HCT116 (cell line): Measurements from ENCODE around the gene LRRTM4.

Experiments used
- EGR1 ChIP-seq: IDR thresholded peaks from 2 replicates; pipeline ENCODE4 v1.6.1; 2012; ENCODE audit warnings: low read depth
- EZH2 ChIP-seq: fragments of 200-600 bp; sonication (generic); IDR thresholded peaks from 2 replicates; pipeline ENCODE4 v1.6.1; 2017; ENCODE audit warnings: antibody characterized with exemption, mixed run types
- EZH2phosphoT487 ChIP-seq: fragments of 200-600 bp; IDR thresholded peaks from 2 replicates; pipeline ENCODE4 v1.6.1; 2018; ENCODE audit warnings: antibody characterized with exemption, borderline replicate concordance
- POLR2A ChIP-seq: IDR thresholded peaks from 2 replicates; pipeline ENCODE4 v1.7.0; 2011; ENCODE audit warnings: borderline replicate concordance; ENCODE audit not compliant: insufficient read depth, insufficient read length; ENCODE audit errors: extremely low read depth
- POLR2AphosphoS5 ChIP-seq: IDR thresholded peaks from 2 replicates; pipeline ENCODE4 v1.6.1; 2011; ENCODE audit warnings: mild to moderate bottlenecking, low read depth, low read length, moderate library complexity
- SIN3A ChIP-seq: IDR thresholded peaks from 2 replicates; pipeline ENCODE4 v1.6.1; 2012; ENCODE audit warnings: low read depth
- SP1 ChIP-seq: IDR thresholded peaks from 2 replicates; pipeline ENCODE4 v1.6.1; 2012; ENCODE audit warnings: low read depth
- TCF7L2 ChIP-seq: IDR thresholded peaks from 2 replicates; pipeline ENCODE4 v1.7.0; 2011; ENCODE audit warnings: borderline replicate concordance, inconsistent platforms; ENCODE audit not compliant: insufficient read depth, insufficient read length; ENCODE audit errors: extremely low read depth
- ZNF274 ChIP-seq: fragments of 200-500 bp; sonication (Bioruptor generic); IDR thresholded peaks from 2 replicates; pipeline ENCODE4 v1.6.1; 2014; ENCODE audit warnings: mild to moderate bottlenecking, low read depth, low read length, inconsistent platforms
- TF ChIP-seq, protein P1 (sequence below): IDR thresholded peaks from 2 replicates; pipeline ENCODE4 v1.6.1; 2012; ENCODE audit warnings: low read depth
- TF ChIP-seq, protein P2 (sequence below), 3 experiments: fragments of 200-600 bp in 1 of 3; sonication (generic) in 1 of 3; IDR thresholded peaks in 2 of 3; conservative IDR thresholded peaks in 1 of 3; 2 replicates each; pipeline ENCODE4 v1.5.1; 2012 to 2017; ENCODE audit warnings: low read depth in 2 of 3, low read length in 2 of 3, antibody characterized with exemption in 1 of 3, borderline replicate concordance in 1 of 3, control low read depth in 1 of 3, mild to moderate bottlenecking in 1 of 3, mixed read lengths in 1 of 3, mixed run types in 1 of 3, moderate library complexity in 1 of 3; ENCODE audit not compliant: insufficient read depth in 1 of 3

DNA sequence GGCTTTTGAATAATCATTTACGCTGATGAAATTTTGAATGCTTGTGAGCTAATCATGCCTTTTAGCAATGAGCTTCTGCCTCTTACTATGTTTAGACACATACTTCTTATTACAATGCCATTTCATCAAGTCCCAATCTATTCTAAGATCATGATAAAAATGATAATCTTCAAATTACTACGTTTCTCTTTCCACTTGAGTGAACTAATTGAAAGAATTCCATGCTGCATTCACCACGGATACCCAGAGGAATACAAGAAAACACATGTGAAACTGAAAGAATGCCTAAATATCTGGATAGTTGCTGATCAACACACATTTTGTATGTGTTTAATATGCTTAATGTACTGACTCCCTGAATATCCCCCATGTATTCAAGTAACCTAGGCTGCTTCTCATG, 62.3 kb downstream of the LRRTM4 start:
- no peak for TF ChIP-seq POLR2A
- TF ChIP-seq SIN3A, result no peak
- no peak for TF ChIP-seq SP1
- TF ChIP-seq, protein P1, sequence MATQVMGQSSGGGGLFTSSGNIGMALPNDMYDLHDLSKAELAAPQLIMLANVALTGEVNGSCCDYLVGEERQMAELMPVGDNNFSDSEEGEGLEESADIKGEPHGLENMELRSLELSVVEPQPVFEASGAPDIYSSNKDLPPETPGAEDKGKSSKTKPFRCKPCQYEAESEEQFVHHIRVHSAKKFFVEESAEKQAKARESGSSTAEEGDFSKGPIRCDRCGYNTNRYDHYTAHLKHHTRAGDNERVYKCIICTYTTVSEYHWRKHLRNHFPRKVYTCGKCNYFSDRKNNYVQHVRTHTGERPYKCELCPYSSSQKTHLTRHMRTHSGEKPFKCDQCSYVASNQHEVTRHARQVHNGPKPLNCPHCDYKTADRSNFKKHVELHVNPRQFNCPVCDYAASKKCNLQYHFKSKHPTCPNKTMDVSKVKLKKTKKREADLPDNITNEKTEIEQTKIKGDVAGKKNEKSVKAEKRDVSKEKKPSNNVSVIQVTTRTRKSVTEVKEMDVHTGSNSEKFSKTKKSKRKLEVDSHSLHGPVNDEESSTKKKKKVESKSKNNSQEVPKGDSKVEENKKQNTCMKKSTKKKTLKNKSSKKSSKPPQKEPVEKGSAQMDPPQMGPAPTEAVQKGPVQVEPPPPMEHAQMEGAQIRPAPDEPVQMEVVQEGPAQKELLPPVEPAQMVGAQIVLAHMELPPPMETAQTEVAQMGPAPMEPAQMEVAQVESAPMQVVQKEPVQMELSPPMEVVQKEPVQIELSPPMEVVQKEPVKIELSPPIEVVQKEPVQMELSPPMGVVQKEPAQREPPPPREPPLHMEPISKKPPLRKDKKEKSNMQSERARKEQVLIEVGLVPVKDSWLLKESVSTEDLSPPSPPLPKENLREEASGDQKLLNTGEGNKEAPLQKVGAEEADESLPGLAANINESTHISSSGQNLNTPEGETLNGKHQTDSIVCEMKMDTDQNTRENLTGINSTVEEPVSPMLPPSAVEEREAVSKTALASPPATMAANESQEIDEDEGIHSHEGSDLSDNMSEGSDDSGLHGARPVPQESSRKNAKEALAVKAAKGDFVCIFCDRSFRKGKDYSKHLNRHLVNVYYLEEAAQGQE, result no peak
- no peak for TF ChIP-seq POLR2AphosphoS5
- no peak for TF ChIP-seq EGR1
- TF ChIP-seq, protein P2, sequence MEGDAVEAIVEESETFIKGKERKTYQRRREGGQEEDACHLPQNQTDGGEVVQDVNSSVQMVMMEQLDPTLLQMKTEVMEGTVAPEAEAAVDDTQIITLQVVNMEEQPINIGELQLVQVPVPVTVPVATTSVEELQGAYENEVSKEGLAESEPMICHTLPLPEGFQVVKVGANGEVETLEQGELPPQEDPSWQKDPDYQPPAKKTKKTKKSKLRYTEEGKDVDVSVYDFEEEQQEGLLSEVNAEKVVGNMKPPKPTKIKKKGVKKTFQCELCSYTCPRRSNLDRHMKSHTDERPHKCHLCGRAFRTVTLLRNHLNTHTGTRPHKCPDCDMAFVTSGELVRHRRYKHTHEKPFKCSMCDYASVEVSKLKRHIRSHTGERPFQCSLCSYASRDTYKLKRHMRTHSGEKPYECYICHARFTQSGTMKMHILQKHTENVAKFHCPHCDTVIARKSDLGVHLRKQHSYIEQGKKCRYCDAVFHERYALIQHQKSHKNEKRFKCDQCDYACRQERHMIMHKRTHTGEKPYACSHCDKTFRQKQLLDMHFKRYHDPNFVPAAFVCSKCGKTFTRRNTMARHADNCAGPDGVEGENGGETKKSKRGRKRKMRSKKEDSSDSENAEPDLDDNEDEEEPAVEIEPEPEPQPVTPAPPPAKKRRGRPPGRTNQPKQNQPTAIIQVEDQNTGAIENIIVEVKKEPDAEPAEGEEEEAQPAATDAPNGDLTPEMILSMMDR (IDR thresholded peaks at IDR 0.05 in 2 of 3, conservative IDR thresholded peaks at IDR 0.05 in 1 of 3; ENCODE audit: borderline replicate concordance in 1 of 3, insufficient read depth in 1 of 3, low read depth in 2 of 3, low read length in 2 of 3), result no peak
- no peak for TF ChIP-seq ZNF274
- TF ChIP-seq EZH2phosphoT487, result no peak
- no peak for TF ChIP-seq TCF7L2
- TF ChIP-seq EZH2, result no peak
